H1 (cell line): ENCODE results near the gene PPP1R3F. TPM values are rescaled to one million over a fixed set of nuclear protein-coding genes. Genes with fewer than 3 reads are reported as not detected.

Experiments
- CTCF ChIA-PET: fragments of 300-600 bp; sonication (Branson Sonifier 250); formaldehyde crosslinking; loops from one replicate; lab custom pipeline; 2021; ENCODE audit not compliant: partially characterized antibody; lab: Charles Lee
- POLR2A ChIA-PET: fragments of 300-600 bp; sonication (Branson Sonifier 250); formaldehyde crosslinking; loops from one replicate; lab custom pipeline; 2021; ENCODE audit warnings: inconsistent platforms; ENCODE audit not compliant: partially characterized antibody; lab: Charles Lee
- DNase-seq, 2 experiments: peaks; one replicate each; pipeline versions ENCODE4 v3.0.0 to v3.0.0-alpha.2; 2010 to 2022; ENCODE audit warnings: low spot score in 2 of 2, low read depth in 1 of 2, mixed read lengths in 1 of 2
- FAIRE-seq: peaks from 2 replicates; lab custom pipeline; 2011; peaks lifted over from hg19 to GRCh38; lab: Jason Lieb, UNC
- H2AFZ ChIP-seq: 2 replicates; pipeline ENCODE4 v1.8.1; 2012; ENCODE audit warnings: low read length, inconsistent platforms
- H2AK5ac ChIP-seq: 2 replicates; pipeline ENCODE4 v1.6.1; 2013; ENCODE audit warnings: low read depth, low read length
- H2BK120ac ChIP-seq: replicated peaks from 2 replicates; pipeline ENCODE3; 2013; ENCODE audit warnings: low read depth, low read length, inconsistent platforms
- H2BK12ac ChIP-seq: 2 replicates; pipeline ENCODE4 v1.6.1; 2013; ENCODE audit warnings: low read depth, low read length
- H2BK15ac ChIP-seq: 2 replicates; pipeline ENCODE4 v1.6.1; 2013; ENCODE audit warnings: low read length
- H2BK20ac ChIP-seq: 2 replicates; pipeline ENCODE4 v1.6.1; 2013; ENCODE audit warnings: low read length
- H2BK5ac ChIP-seq: 2 replicates; pipeline ENCODE4 v1.6.1; 2013; ENCODE audit warnings: low read depth, low read length
- H3K14ac ChIP-seq: 2 replicates; pipeline ENCODE4 v1.6.1; 2013; ENCODE audit warnings: inconsistent platforms; ENCODE audit not compliant: insufficient read length
- H3K18ac ChIP-seq: 2 replicates; pipeline ENCODE4 v1.6.1; 2013; ENCODE audit warnings: low read length; ENCODE audit errors: extremely low read depth
- H3K23ac ChIP-seq: 2 replicates; pipeline ENCODE4 v1.6.1; 2013; ENCODE audit warnings: inconsistent platforms; ENCODE audit not compliant: insufficient read length
- H3K23me2 ChIP-seq: 2 replicates; pipeline ENCODE4 v1.6.1; 2013; ENCODE audit warnings: low read depth, low read length
- H3K27ac ChIP-seq: 2 replicates; pipeline ENCODE4 v1.6.1; 2011; ENCODE audit warnings: low read depth, low read length, inconsistent platforms
- H3K27me3 ChIP-seq, 4 experiments: replicated peaks in 1 of 4; 1 replicate in 1 of 4; 2 replicates in 3 of 4; pipeline versions ENCODE4 v1.6.1 to v1.8.1; 2011 to 2013; ENCODE audit warnings: low read length in 3 of 4, mild to moderate bottlenecking in 3 of 4, inconsistent platforms in 2 of 4, mixed read lengths in 2 of 4, moderate library complexity in 1 of 4; ENCODE audit not compliant: control insufficient read depth in 3 of 4, insufficient read depth in 3 of 4; ENCODE audit errors: extremely low read depth in 1 of 4
- H3K36me3 ChIP-seq, 4 experiments: 2 replicates each; pipeline versions ENCODE4 v1.6.1 to v1.8.1; 2011 to 2013; ENCODE audit warnings: mild to moderate bottlenecking in 4 of 4, low read length in 3 of 4, moderate library complexity in 2 of 4, control low read depth in 1 of 4, inconsistent platforms in 1 of 4; ENCODE audit not compliant: insufficient read depth in 4 of 4, control insufficient read depth in 2 of 4
- H3K4ac ChIP-seq: replicated peaks from 2 replicates; pipeline ENCODE3; 2013; ENCODE audit warnings: low read length, low read depth, mixed read lengths, inconsistent platforms; ENCODE audit not compliant: insufficient read length
- H3K4me1 ChIP-seq, 4 experiments: replicated peaks in 1 of 4; 1 replicate in 1 of 4; 2 replicates in 3 of 4; pipeline versions ENCODE4 v1.6.1 to v1.8.1; 2011 to 2013; ENCODE audit warnings: low read length in 3 of 4, inconsistent platforms in 2 of 4, mixed read lengths in 1 of 4; ENCODE audit not compliant: insufficient read depth in 4 of 4, control insufficient read depth in 3 of 4
- H3K4me2 ChIP-seq, 2 experiments: 2 replicates each; pipeline versions ENCODE4 v1.6.1 to v1.8.1; 2011 to 2013; ENCODE audit warnings: low read depth in 2 of 2, low read length in 2 of 2, control low read depth in 1 of 2, inconsistent platforms in 1 of 2, mild to moderate bottlenecking in 1 of 2; ENCODE audit not compliant: insufficient read depth in 1 of 2
- H3K4me3 ChIP-seq, 4 experiments: fragments of 200-600, 300-600 bp in 1 of 4; sonication (generic), shearing (Covaris generic), sonication (Bioruptor Twin) in 1 of 4; 2 replicates each; pipeline versions ENCODE4 v1.5.1 to v1.8.1; 2011 to 2016; ENCODE audit warnings: low read length in 4 of 4, low read depth in 3 of 4, control low read depth in 2 of 4, inconsistent platforms in 2 of 4, mild to moderate bottlenecking in 2 of 4, mixed read lengths in 1 of 4, moderate library complexity in 1 of 4; ENCODE audit not compliant: insufficient read depth in 2 of 4; ENCODE audit errors: extremely low read depth in 1 of 4
- H3K56ac ChIP-seq: replicated peaks from 2 replicates; pipeline ENCODE3; 2013; ENCODE audit warnings: low read depth, mild to moderate bottlenecking, mixed read lengths, low read length, inconsistent platforms; ENCODE audit not compliant: insufficient read length
- H3K79me1 ChIP-seq: 2 replicates; pipeline ENCODE4 v1.6.1; 2013; ENCODE audit warnings: low read depth, low read length, control low read depth
- H3K79me2 ChIP-seq, 2 experiments: 2 replicates each; pipeline versions ENCODE4 v1.6.1 to v1.8.1; 2012 to 2013; ENCODE audit warnings: low read length in 2 of 2, mild to moderate bottlenecking in 2 of 2, inconsistent platforms in 1 of 2; ENCODE audit not compliant: insufficient read depth in 2 of 2, control insufficient read depth in 1 of 2
- H3K9ac ChIP-seq, 4 experiments: replicated peaks in 1 of 4; 1 replicate in 1 of 4; 2 replicates in 3 of 4; pipeline versions ENCODE4 v1.6.1 to v1.8.1; 2011 to 2013; ENCODE audit warnings: low read depth in 3 of 4, low read length in 3 of 4, control low read depth in 2 of 4, mild to moderate bottlenecking in 2 of 4, moderate library complexity in 2 of 4, inconsistent platforms in 1 of 4; ENCODE audit errors: extremely low read depth in 1 of 4
- H3K9me3 ChIP-seq, 2 experiments: 2 replicates each; pipeline versions ENCODE4 v1.6.1 to v1.8.1; 2012 to 2013; ENCODE audit warnings: mild to moderate bottlenecking in 2 of 2, moderate library complexity in 2 of 2, control low read depth in 1 of 2, inconsistent platforms in 1 of 2, low read depth in 1 of 2, low read length in 1 of 2, mixed read lengths in 1 of 2; ENCODE audit not compliant: insufficient read depth in 2 of 2
- H4K20me1 ChIP-seq, 2 experiments: replicated peaks in 1 of 2; 2 replicates each; pipeline versions ENCODE3 to v1.8.1; 2011 to 2013; ENCODE audit warnings: inconsistent platforms in 2 of 2, low read length in 2 of 2, mild to moderate bottlenecking in 1 of 2; ENCODE audit not compliant: insufficient read depth in 2 of 2, control insufficient read depth in 1 of 2
- H4K5ac ChIP-seq: 2 replicates; pipeline ENCODE4 v1.6.1; 2013; ENCODE audit warnings: low read length, low read depth, mixed read lengths, inconsistent platforms; ENCODE audit not compliant: insufficient read length
- H4K8ac ChIP-seq: 2 replicates; pipeline ENCODE4 v1.8.0; 2013; ENCODE audit warnings: mild to moderate bottlenecking, moderate library complexity, low read length, inconsistent platforms; ENCODE audit not compliant: insufficient read depth; ENCODE audit errors: extremely low read depth
- H4K91ac ChIP-seq: replicated peaks from 2 replicates; pipeline ENCODE3; 2013; ENCODE audit warnings: low read length, mixed read lengths, inconsistent platforms; ENCODE audit not compliant: insufficient read length
- ATF2 ChIP-seq: IDR thresholded peaks from 2 replicates; pipeline ENCODE4 v1.6.1; 2012; ENCODE audit warnings: low read length, inconsistent platforms
- JUND ChIP-seq: IDR thresholded peaks from 2 replicates; pipeline ENCODE4 v1.6.1; 2011; ENCODE audit warnings: mild to moderate bottlenecking, improper control_type of control experiment, low read length
- KDM4A ChIP-seq: IDR thresholded peaks from one replicate; pipeline ENCODE4 v1.7.1; 2012; ENCODE audit warnings: low read depth, mild to moderate bottlenecking, moderate library complexity, low read length, inconsistent platforms; ENCODE audit not compliant: severe bottlenecking
- KDM5A ChIP-seq: fragments of 200-600 bp; IDR thresholded peaks from 2 replicates; pipeline ENCODE4 v1.7.1; 2012; ENCODE audit warnings: mild to moderate bottlenecking, low read length, inconsistent platforms, mixed read lengths
- MAX ChIP-seq: IDR thresholded peaks from 2 replicates; pipeline ENCODE4 v1.6.1; 2012; ENCODE audit warnings: inconsistent platforms
- WGBS, 2 experiments: shearing (Covaris generic) in 1 of 2; methylation state at CpG; one replicate each; pipeline versions ENCODE4 v1.1.6 to v1.1.7; 2013 to 2015; ENCODE audit warnings: low lambda C conversion rate in 2 of 2, mixed read lengths in 2 of 2, inconsistent platforms in 1 of 2, low coverage in 1 of 2, missing lambda C conversion rate in 1 of 2; ENCODE audit not compliant: insufficient replicate concordance in 2 of 2, insufficient coverage in 1 of 2, insufficient read length in 1 of 2; ENCODE audit errors: extremely low coverage in 1 of 2, missing lambda C conversion rate in 1 of 2; 5-methylcytosine and 5-hydroxymethylcytosine counted together
- polyA plus RNA-seq, 7 experiments: library from polyadenylated mRNA; depleted of rRNA in 3 of 7; stranded (reverse) in 5 of 7; unstranded in 2 of 7; fragments of >200 nt in 5 of 7; fragments of 200-250 nt in 2 of 7; gene quantifications; 1 replicate in 5 of 7; 2 replicates in 1 of 7; 4 replicates in 1 of 7; pipeline versions ENCODE4 v1.2.1 to v1.2.3, GENCODE V29; 2011 to 2013; ENCODE audit warnings: missing spikeins in 2 of 7, mixed read lengths in 2 of 7
- total RNA-seq: library from RNA; stranded (reverse); fragmentation: NEBNext Ultra II Directional; extraction: Animal tissue kit (Norgen Biotek cat#: 25700); gene quantifications from 2 replicates; pipeline ENCODE4 v1.2.1, GENCODE V29; 2021

PPP1R3F gene
- total and polyA plus RNA-seq, 2 of the 8 experiments (the other 6 are each of a cell fraction or from before 2014, with no cell fraction given): 5.1 to 6.8 TPM

GRCh38 chrX:49221868-49222267, 47.7 kb upstream of the PPP1R3F start:
- Histone ChIP-seq H3K27me3 (no peaks in the 10 kb centered on the region), H3K36me3 (no peaks in the 10 kb centered on the region), H3K56ac (no peak overlapping the region), H4K20me1 (no peaks in the 10 kb centered on the region), H3K9me3 (no peaks in the 10 kb centered on the region), H2AFZ (no peak overlapping the region), H2BK12ac (no peak overlapping the region), H3K27ac (no peak overlapping the region), H3K4ac (no peak overlapping the region), H2AK5ac (no peak overlapping the region), H2BK120ac (no peak overlapping the region), H3K4me3 (no peak overlapping the region), H4K91ac (no peak overlapping the region), H3K79me1 (no peaks in the 10 kb centered on the region), H3K9ac (no peak overlapping the region), H2BK15ac (no peak overlapping the region), H3K18ac (no peak overlapping the region), H2BK5ac (no peak overlapping the region), H3K14ac (no peak overlapping the region), H3K4me2 (no peak overlapping the region), H3K23me2 (peaks cover 4% of the 10 kb centered on the region; the same call in 1 of the 2 replicates), H3K79me2 (no peaks in the 10 kb centered on the region), H4K8ac (no peak overlapping the region), H4K5ac (no peak overlapping the region), H3K23ac (no peak overlapping the region), H2BK20ac (no peak overlapping the region), H3K4me1 (no peaks in the 10 kb centered on the region)
- DNase-seq (no peak), FAIRE-seq (no peak)
- ChIA-PET CTCF (interaction anchor here (0.6 kb wide), 1 partner anchor 258 kb away, joined by 5 read pairs; no protein-coding TSS in a partner anchor), POLR2A (no interaction called here)
- TF ChIP-seq JUND (no peak), MAX (no peak), KDM4A (no peak), ATF2 (no peak), KDM5A (no peak)
- WGBS, 2 experiments: 80% methylated on average over 2 of the region's 2 CpGs; no CpG with 5 or more reads in 1 of the 2 experiments
